Measurements from ENCODE around the gene TIMP3.

The TIMP3 gene

DNA sequence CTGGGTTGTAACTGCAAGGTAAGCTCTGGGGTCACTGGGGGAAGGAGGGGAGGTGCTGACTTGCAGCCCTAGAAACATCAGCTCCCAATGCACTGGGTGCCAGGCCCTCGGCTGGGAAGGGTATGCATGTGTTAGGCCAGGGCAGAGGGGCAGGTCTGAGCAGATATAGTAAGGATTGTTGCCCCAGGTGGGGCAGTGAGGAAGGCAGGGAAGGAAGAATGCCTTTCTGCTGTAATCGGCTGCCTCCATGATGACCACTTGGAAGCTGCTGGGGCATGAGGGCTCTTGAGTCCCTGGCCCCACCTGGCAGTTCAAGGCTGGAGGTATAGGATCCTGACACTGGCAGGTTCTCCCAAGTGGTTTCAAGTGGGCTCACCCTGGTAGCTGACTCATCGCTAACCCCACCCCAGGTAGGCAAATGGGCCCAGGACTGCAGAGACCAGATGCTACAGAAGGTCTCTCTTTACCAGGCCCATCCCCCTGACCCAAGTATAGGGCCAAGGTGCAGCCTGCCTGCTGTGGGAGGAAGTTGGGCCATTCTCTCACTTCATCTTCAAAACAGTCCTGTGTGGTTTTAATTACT, 56.7 kb downstream of the TIMP3 start:
- H3K4me3 ChIP-seq (ENCODE audit: low read depth, low read length), result no peak overlapping the region
- TF ChIP-seq, protein P1, sequence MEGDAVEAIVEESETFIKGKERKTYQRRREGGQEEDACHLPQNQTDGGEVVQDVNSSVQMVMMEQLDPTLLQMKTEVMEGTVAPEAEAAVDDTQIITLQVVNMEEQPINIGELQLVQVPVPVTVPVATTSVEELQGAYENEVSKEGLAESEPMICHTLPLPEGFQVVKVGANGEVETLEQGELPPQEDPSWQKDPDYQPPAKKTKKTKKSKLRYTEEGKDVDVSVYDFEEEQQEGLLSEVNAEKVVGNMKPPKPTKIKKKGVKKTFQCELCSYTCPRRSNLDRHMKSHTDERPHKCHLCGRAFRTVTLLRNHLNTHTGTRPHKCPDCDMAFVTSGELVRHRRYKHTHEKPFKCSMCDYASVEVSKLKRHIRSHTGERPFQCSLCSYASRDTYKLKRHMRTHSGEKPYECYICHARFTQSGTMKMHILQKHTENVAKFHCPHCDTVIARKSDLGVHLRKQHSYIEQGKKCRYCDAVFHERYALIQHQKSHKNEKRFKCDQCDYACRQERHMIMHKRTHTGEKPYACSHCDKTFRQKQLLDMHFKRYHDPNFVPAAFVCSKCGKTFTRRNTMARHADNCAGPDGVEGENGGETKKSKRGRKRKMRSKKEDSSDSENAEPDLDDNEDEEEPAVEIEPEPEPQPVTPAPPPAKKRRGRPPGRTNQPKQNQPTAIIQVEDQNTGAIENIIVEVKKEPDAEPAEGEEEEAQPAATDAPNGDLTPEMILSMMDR (IDR thresholded peaks at IDR 0.05; ENCODE audit: low read depth, low read length), result no peak

DNA sequence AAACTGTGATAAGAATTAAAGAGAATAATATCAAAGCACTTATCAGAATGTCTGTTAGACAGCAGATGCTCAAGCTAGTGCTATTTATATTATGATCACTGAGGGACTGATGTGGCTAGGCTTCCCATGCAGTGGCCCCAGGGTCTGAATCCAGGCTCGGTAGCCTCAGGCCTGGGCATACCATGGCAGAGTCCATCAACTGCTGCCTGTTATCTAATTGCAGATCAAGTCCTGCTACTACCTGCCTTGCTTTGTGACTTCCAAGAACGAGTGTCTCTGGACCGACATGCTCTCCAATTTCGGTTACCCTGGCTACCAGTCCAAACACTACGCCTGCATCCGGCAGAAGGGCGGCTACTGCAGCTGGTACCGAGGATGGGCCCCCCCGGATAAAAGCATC, 57.5 kb downstream of the TIMP3 start:
- TF ChIP-seq, protein P1 (IDR thresholded peaks at IDR 0.05; ENCODE audit: low read depth, low read length), result no peak
- no peak overlapping the region for H3K4me3 ChIP-seq (ENCODE audit: low read depth, low read length)

DNA sequence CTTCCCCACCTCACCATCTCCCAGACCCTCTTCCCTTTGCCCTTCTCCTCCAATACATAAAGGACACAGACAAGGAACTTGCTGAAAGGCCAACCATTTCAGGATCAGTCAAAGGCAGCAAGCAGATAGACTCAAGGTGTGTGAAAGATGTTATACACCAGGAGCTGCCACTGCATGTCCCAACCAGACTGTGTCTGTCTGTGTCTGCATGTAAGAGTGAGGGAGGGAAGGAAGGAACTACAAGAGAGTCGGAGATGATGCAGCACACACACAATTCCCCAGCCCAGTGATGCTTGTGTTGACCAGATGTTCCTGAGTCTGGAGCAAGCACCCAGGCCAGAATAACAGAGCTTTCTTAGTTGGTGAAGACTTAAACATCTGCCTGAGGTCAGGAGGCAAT, 58.2 kb downstream of the TIMP3 start:
- TF ChIP-seq, protein P1 (IDR thresholded peaks at IDR 0.05; ENCODE audit: low read depth, low read length), result no peak

DNA sequence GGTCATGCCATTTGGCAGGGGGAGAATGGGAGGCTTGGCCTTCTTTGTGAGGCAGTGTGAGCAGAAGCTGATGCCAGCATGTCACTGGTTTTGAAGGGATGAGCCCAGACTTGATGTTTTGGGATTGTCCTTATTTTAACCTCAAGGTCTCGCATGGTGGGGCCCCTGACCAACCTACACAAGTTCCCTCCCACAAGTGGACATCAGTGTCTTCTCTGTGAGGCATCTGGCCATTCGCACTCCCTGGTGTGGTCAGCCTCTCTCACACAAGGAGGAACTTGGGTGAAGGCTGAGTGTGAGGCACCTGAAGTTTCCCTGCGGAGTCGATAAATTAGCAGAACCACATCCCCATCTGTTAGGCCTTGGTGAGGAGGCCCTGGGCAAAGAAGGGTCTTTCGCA, 59.8 kb downstream of the TIMP3 start:
- no peak overlapping the region for H3K4me3 ChIP-seq (ENCODE audit: low read depth, low read length)
- TF ChIP-seq, protein P1 (IDR thresholded peaks at IDR 0.05; ENCODE audit: low read depth, low read length), result no peak

More for the DNA sequence above, 58.2 kb downstream of the TIMP3 start:
- no peak overlapping the region for H3K4me3 ChIP-seq (ENCODE audit: low read depth, low read length)

DNA sequence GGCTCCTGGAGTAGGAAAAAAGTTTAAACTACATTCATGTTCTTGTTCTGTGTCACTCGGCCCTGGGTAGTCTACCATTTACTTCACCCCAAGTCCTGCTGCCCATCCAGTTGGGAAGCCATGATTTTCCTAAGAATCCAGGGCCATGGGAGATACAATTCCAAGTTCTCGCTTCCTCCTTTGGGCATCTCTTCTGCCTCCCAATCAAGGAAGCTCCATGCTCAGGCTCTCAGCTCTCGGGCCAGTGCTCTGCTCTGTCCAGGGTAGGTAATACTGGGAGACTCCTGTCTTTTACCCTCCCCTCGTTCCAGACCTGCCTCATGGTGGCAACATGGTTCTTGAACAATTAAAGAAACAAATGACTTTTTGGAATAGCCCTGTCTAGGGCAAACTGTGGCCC, 60.6 kb downstream of the TIMP3 start:
- TF ChIP-seq, protein P1 (IDR thresholded peaks at IDR 0.05; ENCODE audit: low read depth, low read length), result no peak
- H3K4me3 ChIP-seq (ENCODE audit: low read depth, low read length), result no peak overlapping the region

DNA sequence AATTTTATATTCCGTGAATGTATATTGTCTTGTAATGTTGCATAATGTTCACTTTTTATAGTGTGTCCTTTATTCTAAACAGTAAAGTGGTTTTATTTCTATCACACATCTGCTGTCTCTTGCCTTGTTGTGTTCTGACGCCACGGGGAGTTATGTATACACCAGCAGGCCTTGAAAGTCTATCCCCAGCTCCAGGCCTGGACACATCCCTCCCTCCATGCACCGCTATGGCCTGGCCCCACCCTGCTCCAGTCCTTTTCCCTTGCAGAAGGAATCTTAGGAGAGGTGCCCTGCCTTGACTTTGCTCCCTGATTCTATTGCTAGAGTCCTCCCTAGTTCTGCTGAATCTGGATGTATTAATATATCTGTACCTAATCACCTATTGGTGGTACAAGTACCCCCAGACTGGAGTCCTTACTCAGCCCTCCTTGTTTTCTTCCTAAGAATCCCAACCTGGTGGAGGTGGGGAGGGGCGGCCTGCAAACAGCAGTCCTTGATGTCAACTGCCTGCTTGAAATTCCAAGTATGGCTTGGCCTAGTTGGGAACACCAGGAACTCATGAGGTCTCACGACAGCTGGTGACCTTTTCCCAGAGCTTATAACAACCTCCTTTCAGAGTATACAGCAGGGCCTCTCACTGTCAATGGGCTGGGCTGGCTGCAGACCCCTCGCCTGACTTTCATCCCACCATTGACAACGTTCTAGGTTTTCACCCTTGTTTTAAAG, 61.6 kb downstream of the TIMP3 start:
- TF ChIP-seq, protein P1 (IDR thresholded peaks at IDR 0.05; ENCODE audit: low read depth, low read length), result no peak
- H3K4me3 ChIP-seq (ENCODE audit: low read depth, low read length), result no peak overlapping the region

DNA sequence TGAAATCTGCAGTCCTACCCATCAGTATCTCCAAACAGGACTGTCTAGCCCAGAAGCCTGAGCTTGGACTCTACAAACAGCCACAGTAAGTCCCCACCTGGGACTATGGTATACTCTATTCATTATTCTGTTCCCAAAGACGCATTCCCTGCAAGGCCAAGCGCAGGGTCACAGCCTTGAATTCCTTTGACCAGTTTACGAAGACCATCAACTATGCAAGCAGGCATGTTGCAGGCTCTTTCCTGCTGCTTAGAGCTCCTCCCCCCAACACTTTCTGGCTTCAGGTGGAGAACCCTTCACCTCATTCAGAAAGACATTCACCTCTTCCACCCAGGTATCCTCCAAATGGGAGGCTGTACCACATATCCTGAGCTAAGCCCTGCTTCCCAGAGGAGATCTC, 62.5 kb downstream of the TIMP3 start:
- H3K4me3 ChIP-seq (ENCODE audit: low read depth, low read length), result no peak overlapping the region
- TF ChIP-seq, protein P1 (IDR thresholded peaks at IDR 0.05; ENCODE audit: low read depth, low read length), result no peak
